NCI-H2107 treated with DMSO at 0.1 percent for 48 hours (cell line): ENCODE results near the gene CARHSP1.
"Not testable (repeated sequence)": the region's sequence is repeated elsewhere in the genome, so short reads cannot be mapped to it uniquely, and the experiment has no call there.

Source experiments
- DNase-seq: peaks from one replicate; lab custom pipeline; 2025; ENCODE audit not compliant: unreplicated experiment; lab: John Stamatoyannopoulos, UW

Gene CARHSP1

DNA sequence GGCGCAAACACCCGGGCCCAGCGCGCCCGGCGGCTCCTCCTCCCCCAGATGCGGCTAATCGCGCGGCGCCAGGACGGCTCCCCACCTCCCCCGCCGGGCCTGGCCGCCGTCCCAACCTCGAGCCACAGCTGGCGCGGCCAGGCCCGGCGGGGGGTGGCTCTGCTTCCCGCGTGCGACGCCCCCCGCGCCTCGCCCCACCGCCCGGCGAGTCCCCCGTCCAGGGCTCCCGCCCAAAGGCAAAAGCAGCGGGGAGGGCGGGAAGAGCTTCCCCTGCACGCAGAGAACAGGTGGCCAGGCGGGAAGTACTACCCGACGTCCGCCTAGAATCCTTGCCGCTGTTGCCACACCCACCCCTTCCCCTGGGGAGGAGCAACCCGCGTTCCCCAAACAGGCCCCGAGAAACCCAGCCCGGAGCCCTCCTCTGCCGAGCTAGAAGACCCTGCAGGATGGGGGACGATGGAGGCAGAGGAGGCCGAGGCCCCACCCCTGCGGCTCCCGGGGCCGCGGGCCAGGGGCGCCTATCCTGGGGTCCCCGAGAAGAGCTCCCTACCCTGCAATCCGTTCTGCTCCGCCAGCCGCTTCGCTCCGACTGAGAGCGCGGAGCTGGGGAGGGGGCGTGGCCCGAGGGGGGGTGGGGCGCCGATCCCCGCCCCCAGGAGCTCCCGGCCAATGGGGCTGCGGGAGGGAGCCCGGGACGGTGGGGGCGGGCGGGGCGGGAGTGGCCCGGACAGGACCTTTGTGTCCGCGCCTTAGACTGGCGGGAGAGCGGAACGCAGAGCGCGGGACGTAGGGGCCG lies at the start of gene CARHSP1:
CARHSP1 (minus strand) TSS at position 591 of the 796 bp plus-strand sequence. CDS start 9,678 bp downstream, outside the sequence.
- peak; percentile 53 for DNase-seq

DNA sequence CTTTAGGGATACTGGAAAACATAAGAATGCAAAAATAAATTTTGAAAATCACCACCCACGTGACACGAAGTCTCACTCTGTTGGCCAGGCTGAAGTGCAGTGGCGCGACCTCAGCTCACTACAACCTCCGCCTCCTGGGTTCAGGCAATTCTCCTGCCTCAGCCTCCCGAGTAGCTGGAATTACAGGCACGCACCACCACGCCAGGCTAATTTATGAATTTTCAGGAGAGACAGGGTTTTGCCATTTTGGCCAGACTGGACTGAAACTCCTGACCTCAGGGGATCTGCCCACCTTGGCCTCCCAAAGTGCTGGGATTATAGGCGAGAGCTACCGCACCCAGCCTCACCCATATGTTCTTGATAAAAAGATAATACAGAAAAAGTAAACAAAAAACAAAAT lies 48.5 kb upstream of the CARHSP1 start:
- DNase-seq: not testable (repeated sequence)

DNA sequence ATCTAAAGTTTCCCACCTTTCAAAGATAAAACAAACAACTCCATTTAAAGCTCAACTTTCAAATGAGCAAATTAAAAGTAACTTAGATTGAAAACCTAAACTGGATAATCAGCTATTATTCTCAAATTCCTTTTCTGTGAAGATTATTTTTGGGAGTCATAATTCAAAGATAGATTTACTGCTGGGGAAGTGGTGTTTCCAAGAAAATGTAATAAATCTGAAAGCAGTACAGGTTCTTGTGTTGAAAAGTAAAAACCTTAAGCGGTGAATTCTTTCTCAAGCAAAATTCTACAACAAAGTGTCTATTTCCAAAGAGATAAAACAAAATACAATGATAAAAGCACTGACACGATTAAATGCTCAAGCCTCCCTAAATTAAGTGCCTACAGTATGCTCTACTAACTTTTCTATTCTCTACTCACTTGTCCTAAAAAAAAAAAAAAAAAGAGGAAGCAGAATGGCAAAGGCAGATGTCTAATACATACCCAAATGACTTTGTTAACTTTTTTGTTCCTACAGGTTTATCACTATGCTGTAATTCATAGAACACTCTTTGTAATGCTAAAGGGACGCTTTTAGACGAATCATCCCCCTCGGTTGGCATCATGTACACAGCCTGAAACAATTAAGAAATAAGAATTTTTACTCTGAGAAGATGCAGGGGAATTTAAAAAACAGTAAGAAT lies 47.9 kb upstream of the CARHSP1 start:
- DNase-seq: no peak

DNA sequence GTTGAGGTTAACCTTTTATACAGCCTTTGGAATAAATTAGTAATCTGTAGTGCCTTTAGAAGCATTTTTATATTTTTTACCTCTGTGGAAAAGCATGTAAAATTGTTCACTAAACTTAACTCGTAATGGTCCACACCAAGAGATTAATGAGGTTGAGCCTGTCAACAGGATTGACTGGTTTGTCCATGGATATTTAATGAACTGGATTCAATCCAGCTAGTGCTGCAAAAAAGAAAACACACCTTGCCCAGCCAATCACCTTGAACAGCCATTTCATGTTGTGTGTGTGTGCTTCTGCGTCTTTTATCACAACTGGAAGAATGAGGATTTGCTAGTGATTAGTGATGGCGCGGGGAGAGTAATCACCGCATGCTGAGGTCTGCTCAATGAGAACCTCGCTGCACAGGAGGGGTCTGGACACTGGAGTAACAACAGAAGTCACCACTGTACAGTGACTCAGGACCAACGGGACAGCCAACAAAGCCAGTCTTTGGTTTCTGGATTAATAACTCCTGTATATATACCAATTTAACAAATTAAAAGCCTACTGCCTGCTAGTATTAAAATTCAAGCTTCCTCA lies 47.0 kb upstream of the CARHSP1 start:
- DNase-seq: no peak

DNA sequence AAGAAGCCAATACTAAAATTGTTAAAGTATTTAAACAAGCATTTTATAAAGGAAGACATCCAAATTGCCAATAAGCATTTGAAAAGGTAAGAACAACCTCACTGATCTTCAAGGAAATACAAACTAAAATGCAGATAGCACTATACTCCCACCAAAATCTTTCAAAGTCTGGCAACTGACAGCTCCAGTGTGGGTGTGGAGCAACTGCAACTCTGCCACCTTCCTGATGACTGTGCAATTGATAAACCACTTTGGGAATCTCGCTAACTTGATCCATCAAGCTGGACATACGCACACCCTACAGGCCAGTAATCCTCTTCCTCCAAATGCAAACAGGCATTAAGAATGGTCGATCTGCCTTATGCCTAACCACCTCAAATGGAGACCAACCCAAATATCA lies 45.3 kb upstream of the CARHSP1 start:
- no peak for DNase-seq

DNA sequence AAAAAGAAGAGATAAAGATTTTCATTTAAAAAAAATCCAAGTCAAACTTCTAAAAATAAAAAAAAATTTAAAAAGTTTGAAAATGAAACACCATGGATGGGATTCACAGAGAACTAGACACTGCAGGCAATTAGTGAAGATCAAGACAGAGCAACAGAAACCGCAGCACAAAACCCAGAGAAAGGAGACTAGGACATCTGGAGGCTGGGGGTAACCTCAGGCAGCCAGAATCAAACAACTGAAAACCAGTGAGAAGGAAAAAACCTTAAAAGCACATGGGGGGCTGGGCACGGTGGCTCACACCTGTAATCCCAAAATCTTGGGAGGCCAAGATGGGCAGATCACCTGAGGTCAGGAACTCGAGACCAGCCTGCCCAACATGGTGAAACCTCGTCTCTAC lies 44.0 kb upstream of the CARHSP1 start:
- no peak for DNase-seq

DNA sequence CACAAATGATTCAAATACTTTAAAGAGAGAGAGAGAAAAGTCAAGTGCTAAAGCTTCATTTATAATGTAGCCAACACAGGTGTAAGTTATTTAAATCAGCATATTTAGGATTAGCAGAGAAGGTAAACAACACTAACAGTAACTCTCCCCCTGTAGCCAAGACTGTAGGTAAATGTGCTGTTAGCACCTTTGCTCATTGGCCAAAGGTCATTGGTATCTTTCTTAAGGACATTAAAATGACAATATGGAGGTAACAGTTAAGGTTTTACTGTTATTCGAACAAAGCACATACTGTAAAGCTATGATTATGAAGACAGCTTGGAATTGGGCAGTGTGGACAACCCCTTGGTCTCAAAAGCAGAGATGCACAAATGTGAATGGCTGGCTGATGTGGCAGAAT lies 42.0 kb upstream of the CARHSP1 start:
- DNase-seq: no peak

DNA sequence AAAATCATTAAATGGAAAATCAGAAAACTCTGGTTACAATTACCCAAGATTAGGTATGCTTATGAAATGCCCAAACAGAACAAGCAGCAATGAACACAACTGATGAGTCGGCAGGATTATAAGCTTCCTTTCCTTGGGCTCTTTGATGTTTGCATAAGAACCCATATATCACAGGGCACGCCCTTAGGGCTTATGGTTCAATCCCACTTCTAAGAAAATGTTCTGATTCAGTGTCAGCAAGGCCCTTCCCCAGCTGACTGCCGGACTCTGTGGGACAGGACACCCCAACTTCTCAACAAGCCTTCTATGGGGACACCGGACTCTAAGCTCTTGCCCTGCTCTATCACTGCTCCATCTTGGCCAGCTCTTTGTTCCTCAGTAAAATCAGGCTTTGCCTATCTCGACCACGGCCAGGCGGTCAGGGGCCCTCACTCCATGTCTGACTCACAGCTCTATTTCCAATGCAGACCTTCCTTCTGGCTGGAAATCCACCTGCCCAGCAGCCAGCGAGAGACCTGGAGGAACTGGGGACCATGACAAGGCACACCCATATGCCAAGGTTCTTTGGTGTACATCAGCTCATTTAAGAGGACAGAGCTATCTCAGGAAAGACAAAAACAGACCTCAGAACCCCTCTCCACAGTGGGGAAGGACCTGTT lies 40.1 kb upstream of the CARHSP1 start:
- DNase-seq: no peak

DNA sequence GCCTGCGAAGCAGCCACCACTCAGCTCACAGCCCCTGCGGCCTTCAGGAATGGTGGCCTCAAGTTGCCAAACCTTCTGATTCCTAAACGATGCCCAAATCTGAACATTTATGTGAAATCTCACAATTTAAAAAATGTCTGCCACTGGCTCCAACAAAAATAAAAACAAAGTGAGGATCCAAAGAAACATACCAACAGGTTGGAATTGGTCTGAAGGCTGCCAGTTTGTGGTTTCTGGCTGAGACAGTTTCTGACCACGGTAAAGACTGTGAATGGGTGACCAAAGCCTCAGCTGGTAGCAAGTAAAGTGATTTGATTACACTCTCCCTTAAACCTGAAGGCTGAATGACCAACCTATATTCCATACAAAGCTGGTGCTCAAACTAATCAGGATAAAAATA lies 38.3 kb upstream of the CARHSP1 start:
- DNase-seq: no peak

DNA sequence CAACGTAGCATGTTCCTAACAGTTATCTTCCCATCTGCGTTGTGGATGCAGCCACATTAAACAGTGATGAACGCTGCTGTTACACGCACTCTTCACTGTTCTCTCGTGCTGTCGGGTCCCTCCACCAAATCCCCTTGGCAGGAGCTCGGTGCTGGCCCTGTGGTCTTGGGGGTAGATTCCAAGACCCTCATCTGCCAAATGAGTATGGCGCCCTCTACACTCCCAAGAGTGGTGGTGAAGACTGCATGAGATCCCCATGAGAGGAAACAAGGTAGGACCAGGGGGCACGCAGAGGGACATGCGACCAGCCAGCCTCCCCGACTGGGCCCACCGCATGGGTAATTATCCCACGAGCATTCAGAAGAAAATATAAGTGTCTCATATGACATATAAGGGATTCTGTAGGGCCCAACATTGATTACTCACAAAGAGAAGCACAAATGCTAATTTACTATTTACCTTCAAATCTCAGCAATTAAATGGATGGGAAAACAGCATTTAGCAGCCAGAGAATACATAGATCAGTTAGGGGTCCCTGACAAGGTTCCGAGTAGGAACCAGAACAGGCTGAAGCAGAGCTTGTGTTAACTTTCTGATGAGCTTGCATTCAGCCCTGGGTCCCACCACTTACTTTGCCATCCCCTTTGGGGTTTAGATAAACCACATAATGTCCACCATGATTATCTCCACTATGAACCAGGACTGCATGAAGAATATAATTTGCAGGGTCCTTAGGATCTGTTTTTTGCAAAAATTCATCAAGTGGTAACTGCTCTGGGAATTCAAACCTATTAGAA lies 37.2 kb upstream of the CARHSP1 start:
- no peak for DNase-seq

DNA sequence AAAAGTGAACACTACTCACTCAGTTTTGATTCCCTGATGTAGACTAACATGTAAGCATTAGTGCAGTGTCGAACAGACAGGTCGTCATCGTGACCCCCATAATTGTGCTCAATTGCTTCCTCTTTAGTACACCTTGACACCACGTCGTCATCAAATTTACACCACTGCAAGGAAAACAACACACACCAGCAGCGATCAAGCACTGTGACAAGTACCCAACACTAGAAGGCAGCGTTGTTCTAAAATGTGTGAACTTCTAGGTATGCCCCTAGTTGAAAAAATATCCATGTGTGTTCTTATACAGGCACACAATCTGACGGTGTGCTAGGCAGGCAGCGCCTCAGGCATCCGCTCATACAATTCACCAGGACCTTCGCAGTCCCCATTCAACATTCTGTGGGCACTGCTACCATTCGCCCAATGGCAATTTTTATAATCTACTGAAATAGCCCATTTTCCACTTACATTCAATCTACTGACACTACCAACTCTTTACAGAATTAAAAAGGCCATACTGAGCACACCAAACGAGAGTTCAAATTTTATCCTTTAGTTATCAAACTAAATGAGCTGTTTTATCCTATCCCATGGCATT lies 36.5 kb upstream of the CARHSP1 start:
- peak; percentile 40 for DNase-seq

DNA sequence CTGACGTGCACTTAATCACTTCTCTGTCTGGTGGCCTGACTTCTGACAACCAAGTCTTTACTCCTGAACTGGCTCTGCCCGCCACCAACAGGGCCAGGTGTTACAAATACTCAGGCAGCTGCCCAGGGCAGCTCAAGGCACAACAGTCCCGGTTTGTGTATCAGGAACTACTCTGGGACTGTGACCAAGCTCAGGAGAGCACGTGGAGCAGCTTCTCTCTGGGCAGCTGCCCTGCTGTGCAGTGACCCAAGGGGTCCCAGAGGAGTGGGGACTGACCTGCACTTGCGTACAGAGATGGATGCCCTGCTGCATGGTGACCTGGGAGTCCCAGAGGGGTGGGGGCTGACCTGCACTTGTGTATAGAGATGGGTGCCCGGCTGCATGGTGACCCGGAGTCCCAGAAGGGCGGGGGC lies 35.2 kb upstream of the CARHSP1 start:
- no peak for DNase-seq

DNA sequence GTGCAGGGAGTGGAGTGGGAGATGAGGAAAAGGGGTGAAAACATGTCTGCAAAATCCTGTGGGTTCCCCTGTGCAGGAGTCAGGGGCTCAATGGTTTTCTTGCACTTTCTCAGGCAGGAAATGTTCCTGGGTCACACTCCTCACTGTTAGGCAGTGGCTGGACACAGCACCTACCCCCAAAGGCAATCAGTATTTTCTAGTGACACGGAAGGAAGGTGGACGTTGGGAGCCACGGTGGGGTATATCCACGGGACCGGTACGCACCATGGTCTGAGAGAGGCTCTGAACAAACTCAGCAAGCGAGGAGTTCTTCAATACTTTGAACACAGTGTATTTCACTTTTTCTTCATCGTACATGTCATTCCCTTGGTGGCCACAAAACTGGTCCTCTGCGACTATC lies 34.2 kb upstream of the CARHSP1 start:
- DNase-seq: no peak

DNA sequence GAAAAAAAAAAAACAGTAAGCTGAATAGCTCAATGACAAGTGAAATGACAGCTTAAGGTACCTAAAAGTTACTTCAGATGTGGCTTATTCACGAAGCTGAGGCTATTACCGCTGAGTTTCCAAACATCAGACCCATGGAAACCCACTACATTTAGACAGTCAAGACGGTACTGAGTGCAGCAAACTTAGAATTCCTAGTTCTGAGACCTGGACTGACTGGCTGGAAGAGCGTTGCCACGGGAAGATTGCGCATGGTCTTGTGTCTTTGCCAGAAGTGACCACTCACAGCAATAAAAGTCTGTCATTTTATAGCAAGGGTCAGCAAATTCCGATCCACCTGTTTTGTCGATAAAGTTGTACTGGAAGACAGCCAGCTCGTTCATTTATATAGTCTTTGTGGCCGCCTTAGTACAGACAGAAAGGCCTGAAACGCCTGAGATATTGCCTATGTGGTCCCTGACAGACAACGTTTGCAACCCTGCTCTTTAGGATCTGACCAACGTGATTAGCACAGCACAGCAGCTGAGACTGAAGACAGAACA lies 32.6 kb upstream of the CARHSP1 start:
- DNase-seq: no peak

DNA sequence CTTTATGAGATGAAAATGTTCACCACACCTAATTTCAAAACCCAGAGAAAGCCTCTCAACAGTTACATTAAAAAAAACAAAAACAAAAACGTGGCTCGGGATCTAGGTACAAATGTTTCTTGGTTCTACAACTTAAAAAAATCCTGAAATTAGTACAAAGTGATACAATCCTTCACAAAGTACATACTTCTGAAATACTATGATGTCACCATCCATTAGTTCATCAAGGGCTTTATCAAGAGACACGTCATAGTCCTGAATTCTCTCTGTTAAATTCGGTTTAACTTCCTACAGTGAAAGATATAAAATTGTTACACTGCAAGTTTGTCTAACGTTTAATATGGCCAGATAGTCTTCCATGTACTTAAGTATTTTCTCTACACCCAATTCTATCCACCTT lies 31.5 kb upstream of the CARHSP1 start:
- no peak for DNase-seq

DNA sequence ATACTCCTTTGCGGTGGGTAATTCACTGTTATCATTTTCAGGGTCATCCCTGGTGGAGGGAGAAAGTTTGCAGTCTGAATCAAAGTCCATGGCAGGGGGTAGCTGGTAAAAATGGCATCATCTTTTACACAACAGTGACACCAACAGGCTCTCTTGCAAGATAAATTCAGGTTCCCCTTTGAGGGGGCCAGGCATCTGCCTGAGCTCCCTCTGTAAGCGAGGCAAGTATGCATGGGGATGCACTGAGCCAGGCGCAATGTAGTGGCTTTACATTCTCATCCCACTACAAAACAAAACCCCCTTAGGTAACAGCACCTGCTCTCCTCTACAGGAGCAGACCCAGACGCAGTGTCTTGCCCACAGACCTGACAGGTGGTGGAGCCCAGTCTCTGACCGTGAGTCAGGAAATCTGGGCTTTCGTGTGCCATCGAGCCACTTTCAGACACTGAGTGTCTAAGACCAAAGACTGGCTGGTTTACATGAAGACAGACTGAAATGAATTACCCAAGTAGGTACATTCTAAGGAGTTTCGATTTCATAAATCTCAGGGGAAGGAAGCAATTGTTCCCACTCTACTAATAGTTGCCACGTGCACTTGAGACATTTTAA lies 31.0 kb upstream of the CARHSP1 start:
- no peak for DNase-seq

DNA sequence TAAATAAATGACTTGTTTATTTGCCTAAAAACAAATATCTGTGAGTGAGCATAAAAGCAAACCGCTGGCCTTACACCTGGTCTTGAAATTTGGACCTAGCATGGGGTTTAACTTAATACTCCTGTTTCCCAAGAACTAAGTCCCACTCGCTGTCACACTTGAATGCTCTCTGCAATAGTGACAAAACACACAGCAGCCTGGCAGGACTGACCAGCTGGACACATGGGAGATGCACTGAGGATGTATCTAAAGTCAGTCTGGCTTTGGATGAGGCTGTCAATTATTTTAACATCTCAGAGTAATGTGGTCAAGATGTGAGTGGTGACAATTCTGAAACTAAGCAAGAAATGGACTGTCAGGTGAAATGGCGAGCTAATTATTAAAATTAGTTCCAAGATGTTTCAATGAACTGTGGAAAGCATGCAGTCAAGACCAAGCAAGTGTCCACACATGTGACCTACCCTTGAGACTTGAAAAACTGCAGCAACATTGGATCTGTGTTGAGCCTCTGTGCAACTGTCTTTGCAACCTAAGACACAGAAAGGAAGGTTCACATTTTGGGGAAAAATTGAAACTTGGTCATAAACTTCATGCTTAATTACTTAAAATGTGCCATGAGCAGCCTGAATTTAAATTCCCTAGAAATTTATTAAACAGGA lies 30.0 kb upstream of the CARHSP1 start:
- DNase-seq: no peak

DNA sequence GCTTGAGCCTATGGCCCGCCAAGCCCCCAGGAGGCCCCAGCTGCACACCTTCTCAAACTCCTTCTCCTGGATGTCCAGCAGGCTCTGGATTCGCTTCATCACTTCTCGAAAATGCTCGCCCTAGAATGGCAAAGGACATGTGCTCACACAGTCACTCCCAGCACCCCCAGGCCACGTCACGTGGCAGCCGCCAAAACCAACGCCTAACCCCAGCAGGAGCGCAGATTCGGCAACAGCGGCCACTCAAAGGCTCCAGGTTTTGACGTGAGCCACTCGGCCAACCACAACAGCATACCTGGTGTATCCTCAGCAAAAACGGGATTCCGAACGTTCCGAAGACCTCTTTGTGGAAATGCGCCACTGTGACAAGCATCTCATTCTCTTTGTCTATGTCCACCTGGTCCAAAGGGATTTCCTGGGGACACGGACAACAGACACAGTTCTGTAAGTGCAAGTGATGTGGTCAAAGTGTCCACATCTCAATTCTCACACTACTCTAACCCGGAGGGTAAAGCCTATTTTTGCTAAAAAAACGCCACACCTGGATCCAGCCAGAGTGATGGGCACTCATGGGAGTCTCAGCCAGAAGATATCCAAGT lies 26.0 kb upstream of the CARHSP1 start:
- DNase-seq: no peak
